Nephron progenitor cell (in vitro differentiated cells): ENCODE results near the gene MGST1.
"Not testable (repeated sequence)": the region's sequence is repeated elsewhere in the genome, so short reads cannot be mapped to it uniquely, and the experiment has no call there.

ENCODE experiments used
- DNase-seq: peaks from one replicate; pipeline ENCODE4 v3.0.0; 2021
- H3K27ac Mint-ChIP-seq: 2 replicates; pipeline ENCODE4 v1.8.0; 2021; ENCODE audit warnings: mild to moderate bottlenecking, moderate library complexity, mixed read lengths
- H3K27me3 Mint-ChIP-seq: 2 replicates; pipeline ENCODE4 v1.8.0; 2021; ENCODE audit warnings: mild to moderate bottlenecking, low read depth, mixed read lengths; ENCODE audit not compliant: poor library complexity
- H3K36me3 Mint-ChIP-seq: 2 replicates; pipeline ENCODE4 v1.8.0; 2021; ENCODE audit warnings: low read depth, mixed read lengths
- H3K4me1 Mint-ChIP-seq: 2 replicates; pipeline ENCODE4 v1.8.0; 2021; ENCODE audit warnings: mixed read lengths
- H3K4me3 Mint-ChIP-seq: 2 replicates; pipeline ENCODE4 v1.8.0; 2021; ENCODE audit warnings: mild to moderate bottlenecking, moderate library complexity, mixed read lengths
- H3K9me3 Mint-ChIP-seq: 2 replicates; pipeline ENCODE4 v1.8.0; 2021; ENCODE audit warnings: mild to moderate bottlenecking, moderate library complexity, mixed read lengths
- TF ChIP-seq, protein P1 (sequence below): fragments of 200-600 bp; sonication (generic); IDR thresholded peaks from 2 replicates; pipeline ENCODE4 v1.5.0; 2021; ENCODE audit warnings: antibody characterized with exemption

Gene MGST1

DNA sequence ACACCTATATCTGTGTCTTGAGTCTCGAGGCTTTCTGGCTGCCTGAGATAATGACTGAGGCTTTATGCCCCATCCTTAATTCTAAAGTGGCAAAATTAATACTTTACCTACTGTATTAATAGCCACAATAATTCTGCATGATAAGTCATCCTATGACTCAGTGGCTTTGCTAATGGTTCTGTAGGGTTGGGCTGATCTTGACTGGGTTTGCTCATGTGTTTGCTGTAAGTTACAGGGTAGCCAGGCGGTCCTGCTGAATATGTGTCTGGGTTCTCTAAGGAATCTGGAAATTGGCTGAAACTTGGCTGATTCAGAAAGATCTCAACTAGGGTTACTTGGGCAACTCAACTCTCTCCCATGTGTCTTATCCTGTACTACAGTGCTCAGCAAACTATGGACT, 21.7 kb downstream of the MGST1 start:
- no peak overlapping the region for H3K27ac Mint-ChIP-seq
- H3K36me3 Mint-ChIP-seq: peaks cover 25% of the 10 kb centered on the region
- no peak for DNase-seq
- H3K4me1 Mint-ChIP-seq: no peaks in the 10 kb centered on the region
- H3K4me3 Mint-ChIP-seq: no peak overlapping the region
- TF ChIP-seq, protein P1, sequence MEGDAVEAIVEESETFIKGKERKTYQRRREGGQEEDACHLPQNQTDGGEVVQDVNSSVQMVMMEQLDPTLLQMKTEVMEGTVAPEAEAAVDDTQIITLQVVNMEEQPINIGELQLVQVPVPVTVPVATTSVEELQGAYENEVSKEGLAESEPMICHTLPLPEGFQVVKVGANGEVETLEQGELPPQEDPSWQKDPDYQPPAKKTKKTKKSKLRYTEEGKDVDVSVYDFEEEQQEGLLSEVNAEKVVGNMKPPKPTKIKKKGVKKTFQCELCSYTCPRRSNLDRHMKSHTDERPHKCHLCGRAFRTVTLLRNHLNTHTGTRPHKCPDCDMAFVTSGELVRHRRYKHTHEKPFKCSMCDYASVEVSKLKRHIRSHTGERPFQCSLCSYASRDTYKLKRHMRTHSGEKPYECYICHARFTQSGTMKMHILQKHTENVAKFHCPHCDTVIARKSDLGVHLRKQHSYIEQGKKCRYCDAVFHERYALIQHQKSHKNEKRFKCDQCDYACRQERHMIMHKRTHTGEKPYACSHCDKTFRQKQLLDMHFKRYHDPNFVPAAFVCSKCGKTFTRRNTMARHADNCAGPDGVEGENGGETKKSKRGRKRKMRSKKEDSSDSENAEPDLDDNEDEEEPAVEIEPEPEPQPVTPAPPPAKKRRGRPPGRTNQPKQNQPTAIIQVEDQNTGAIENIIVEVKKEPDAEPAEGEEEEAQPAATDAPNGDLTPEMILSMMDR: no peak
- H3K27me3 Mint-ChIP-seq: no peaks in the 10 kb centered on the region
- no peaks in the 10 kb centered on the region for H3K9me3 Mint-ChIP-seq

DNA sequence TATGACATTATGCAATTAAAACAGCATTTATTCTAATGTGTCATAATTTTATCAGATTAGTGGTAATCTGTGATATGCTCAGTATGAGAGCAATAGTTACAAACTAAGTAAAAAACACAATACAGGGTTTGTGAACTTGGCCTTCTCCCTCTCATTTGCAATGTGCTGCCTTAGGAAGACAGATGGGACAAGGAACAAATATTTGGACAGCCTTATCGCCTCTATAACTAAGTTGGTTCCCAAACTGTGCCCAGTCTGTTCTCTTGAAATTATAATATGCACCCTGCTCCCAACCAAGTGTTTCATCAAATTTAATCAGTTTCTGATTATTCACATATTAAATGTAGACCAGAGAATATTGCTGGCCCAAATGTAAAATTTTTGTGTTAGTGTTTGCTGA, 22.7 kb downstream of the MGST1 start:
- Mint-ChIP-seq H3K4me3 (no peak overlapping the region), H3K4me1 (no peaks in the 10 kb centered on the region), H3K9me3 (no peaks in the 10 kb centered on the region), H3K27me3 (no peaks in the 10 kb centered on the region), H3K36me3 (peaks cover 20% of the 10 kb centered on the region), H3K27ac (no peak overlapping the region)
- TF ChIP-seq, protein P1: no peak
- no peak for DNase-seq

DNA sequence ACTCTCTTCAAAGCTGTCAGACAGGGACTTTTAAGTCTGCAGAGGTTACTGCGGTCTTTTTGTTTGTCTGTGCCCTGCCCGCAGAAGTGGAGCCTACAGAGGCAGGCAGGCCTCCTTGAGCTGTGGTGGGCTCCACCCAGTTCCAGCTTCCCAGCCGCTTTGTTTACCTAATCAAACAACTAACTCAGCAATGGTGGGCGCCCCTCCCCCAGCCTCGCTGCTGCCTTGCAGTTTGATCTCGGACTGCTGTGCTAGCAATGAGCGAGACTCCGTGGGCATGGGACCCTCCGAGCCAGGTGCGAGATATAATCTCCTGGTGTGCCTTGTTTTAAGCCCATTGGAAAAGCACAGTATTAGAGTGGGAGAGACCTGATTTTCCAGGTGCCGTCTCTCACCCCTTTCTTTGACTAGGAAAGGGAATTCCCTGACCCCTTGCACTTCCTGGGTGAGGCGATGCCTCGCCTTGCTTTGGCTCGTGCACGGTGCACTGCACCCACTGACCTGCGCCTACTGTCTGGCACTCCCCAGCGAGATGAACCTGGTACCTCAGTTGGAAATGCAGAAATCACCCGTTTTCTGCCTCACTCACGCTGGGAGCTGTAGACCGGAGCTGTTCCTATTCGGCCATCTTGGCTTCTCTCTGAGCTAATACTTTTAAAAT, 35.3 kb downstream of the MGST1 start:
- not testable (repeated sequence) for H3K4me3 Mint-ChIP-seq, H3K27ac Mint-ChIP-seq, DNase-seq, H3K27me3 Mint-ChIP-seq
- Mint-ChIP-seq H3K36me3 (peaks cover 11% of the 10 kb centered on the region), H3K4me1 (peaks cover 17% of the 10 kb centered on the region), H3K9me3 (peaks cover 29% of the 10 kb centered on the region)

DNA sequence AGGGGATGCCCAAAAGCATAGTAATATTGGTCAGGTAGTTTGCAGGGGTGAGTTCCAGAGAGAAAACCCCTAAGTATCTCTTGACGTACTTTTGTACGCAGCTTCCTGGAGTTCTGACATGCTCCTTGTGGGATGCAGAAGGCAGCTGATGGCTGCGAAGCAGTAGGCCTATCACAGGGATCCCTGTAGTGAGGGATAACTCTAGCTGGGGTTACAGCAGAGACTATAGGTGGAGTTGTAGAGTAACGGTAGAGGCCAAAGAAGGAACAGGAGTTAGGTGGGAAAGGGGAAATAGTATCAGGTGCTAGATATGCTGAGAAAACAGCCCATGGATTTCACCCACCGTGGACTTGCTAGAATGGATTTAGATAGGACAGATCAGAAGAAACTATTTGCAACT, 37.3 kb downstream of the MGST1 start:
- DNase-seq: no peak
- H3K9me3 Mint-ChIP-seq: peaks cover 22% of the 10 kb centered on the region
- peaks cover 21% of the 10 kb centered on the region for H3K4me1 Mint-ChIP-seq
- H3K36me3 Mint-ChIP-seq: peaks cover 11% of the 10 kb centered on the region
- H3K4me3 Mint-ChIP-seq: no peak overlapping the region
- H3K27me3 Mint-ChIP-seq: no peaks in the 10 kb centered on the region
- TF ChIP-seq, protein P1: no peak
- H3K27ac Mint-ChIP-seq: no peak overlapping the region

DNA sequence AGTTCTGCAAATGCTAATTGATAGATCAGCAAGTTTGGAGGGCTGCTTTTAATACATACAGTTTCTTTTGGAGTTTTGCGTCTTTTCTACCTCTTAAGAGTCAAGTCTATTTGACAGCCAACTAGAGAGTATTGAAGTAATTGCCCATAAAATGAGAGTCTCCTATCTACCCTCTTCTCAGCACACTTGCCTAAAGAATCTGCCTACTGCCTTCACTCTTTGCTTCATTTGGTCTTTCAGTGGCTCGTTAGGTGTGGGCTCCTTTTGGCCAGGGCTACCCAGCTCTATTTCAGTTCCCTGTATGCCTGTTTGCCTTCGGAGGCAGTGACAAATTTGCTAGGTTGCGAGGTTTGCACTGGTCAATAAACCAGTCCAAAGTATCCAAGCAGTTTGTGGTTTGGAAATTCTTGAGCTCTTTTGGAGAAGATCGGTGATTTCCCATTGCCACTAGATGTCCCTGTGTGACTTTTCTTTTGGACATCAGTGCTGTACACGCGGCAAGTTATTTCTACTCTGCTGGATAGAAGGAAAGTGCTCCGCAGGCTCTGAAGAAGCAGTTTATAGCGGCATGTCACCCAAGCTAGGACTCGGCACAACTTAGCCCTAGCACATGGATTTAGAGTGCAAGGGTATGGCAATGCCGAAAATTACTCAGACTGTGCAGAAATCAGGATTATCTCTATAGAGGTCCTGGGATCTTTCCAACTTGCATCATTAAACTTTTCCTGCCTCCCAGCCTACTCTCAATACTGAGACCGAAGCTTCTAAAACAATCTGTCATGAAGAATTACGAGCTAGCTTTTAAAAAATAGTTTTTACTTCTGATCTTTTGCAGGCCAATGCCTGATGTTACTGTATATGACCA, 38.6 kb downstream of the MGST1 start:
- no peak overlapping the region for H3K4me3 Mint-ChIP-seq
- H3K4me1 Mint-ChIP-seq: peaks cover 22% of the 10 kb centered on the region
- peak; percentile 20 for DNase-seq
- H3K36me3 Mint-ChIP-seq: peaks cover 11% of the 10 kb centered on the region
- no peaks in the 10 kb centered on the region for H3K27me3 Mint-ChIP-seq
- H3K9me3 Mint-ChIP-seq: peaks cover 19% of the 10 kb centered on the region
- TF ChIP-seq, protein P1: peak; percentile 42
- H3K27ac Mint-ChIP-seq: no peak overlapping the region

DNA sequence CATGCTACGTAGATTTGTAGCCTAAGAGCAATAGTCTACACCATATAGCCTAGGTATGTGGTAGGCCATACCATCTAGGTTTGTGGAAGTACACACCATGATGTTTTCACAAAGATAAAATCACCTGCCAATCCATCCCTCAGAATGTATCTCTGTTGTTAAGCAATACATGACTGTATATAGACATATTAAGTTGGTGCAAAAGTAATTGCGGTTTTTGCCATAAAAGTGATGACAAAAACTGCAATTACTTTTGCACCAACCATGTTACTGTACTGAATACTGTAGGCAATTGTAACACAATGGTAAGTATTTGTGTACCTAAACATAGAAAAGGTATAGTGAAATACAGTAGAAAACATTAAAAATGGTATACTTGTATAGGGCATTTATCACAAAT, 40.5 kb downstream of the MGST1 start:
- TF ChIP-seq, protein P1: no peak
- Mint-ChIP-seq H3K9me3 (peaks cover 22% of the 10 kb centered on the region), H3K36me3 (peaks cover 21% of the 10 kb centered on the region), H3K27me3 (no peaks in the 10 kb centered on the region), H3K27ac (no peak overlapping the region), H3K4me1 (peaks cover 22% of the 10 kb centered on the region), H3K4me3 (no peak overlapping the region)
- DNase-seq: no peak
